Colonic mucosa (tissue), 4 donors: ENCODE data around the gene DEFB108B. TPM values are rescaled to one million over a fixed set of nuclear protein-coding genes. Genes with fewer than 3 reads are reported as not detected.
"Not testable (repeated sequence)": the region's sequence is repeated elsewhere in the genome, so short reads cannot be mapped to it uniquely, and the experiment has no call there.

Source experiments
- DNase-seq: peaks from one replicate; pipeline ENCODE4 v3.0.0-alpha.2; 2020
- H3K27ac ChIP-seq: fragments of 200-600 bp; one replicate; pipeline ENCODE4 v1.8.0; 2021
- H3K27me3 ChIP-seq: fragments of 200-600 bp; one replicate; pipeline ENCODE4 v1.8.0; 2021
- H3K36me3 ChIP-seq: fragments of 200-600 bp; one replicate; pipeline ENCODE4 v1.8.0; 2021
- H3K4me1 ChIP-seq: fragments of 200-600 bp; one replicate; pipeline ENCODE4 v1.8.0; 2021; ENCODE audit warnings: mild to moderate bottlenecking
- H3K4me3 ChIP-seq: fragments of 200-600 bp; one replicate; pipeline ENCODE4 v1.8.0; 2021
- H3K9ac ChIP-seq, 2 donors: one replicate each; pipeline ENCODE4 v1.7.0; 2013; ENCODE audit warnings: control low read depth in 2 of 2, low read depth in 2 of 2, low read length in 2 of 2
- H3K9me3 ChIP-seq: fragments of 200-600 bp; one replicate; pipeline ENCODE4 v1.8.0; 2021
- intact Hi-C: fragments of 100-400 bp; cut with DNase I; formaldehyde crosslinking; loops from one replicate; pipeline ENCODE4 v1.14.1; 2022
- total RNA-seq, 2 donors: library from RNA; stranded (reverse); fragmentation: NEBNext Ultra II Directional in 1 of 2; extraction: Animal tissue kit (Norgen Biotek cat#: 25700) in 1 of 2; gene quantifications; one replicate each; pipeline ENCODE4 v1.2.1, GENCODE V29; 2021
- TF ChIP-seq, protein P1 (sequence below): fragments of 200-600 bp; IDR thresholded peaks from one replicate; pipeline ENCODE4 v1.8.0; 2022; ENCODE audit warnings: antibody characterized with exemption, mild to moderate bottlenecking
- donor health status: healthy.
- donor health status: DM: no; HTN: no; CAD: no.
- donor health status: DM: no; HTN: no; CAD: no.

DEFB108B gene
- total RNA-seq, 2 donors from 2014 or later, result not detected

DNA sequence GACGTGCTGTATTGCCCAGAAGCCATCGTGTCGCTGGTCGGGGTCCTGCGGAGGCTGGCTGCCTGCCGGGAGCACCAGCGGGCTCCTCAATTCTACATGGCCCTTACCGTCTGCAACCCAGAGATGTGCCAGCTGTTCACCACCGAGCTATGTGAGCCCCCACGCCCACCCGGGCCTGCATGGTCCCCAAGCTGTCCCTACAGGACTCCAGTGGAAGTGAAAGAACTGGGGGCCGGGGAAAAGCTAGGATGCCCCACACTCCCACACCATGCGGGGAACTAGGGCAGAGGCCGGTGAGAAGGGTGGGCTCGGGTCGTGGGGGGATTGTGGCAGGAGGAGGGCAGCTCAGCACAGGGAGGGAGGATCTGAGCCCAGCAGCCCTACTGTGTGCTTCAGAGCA is 37.0 kb upstream of the DEFB108B start:
- H3K36me3 ChIP-seq, H3K27me3 ChIP-seq, H3K27ac ChIP-seq, H3K9ac ChIP-seq, H3K9me3 ChIP-seq, H3K4me3 ChIP-seq, H3K4me1 ChIP-seq, intact Hi-C loops, DNase-seq: not testable (repeated sequence)

DNA sequence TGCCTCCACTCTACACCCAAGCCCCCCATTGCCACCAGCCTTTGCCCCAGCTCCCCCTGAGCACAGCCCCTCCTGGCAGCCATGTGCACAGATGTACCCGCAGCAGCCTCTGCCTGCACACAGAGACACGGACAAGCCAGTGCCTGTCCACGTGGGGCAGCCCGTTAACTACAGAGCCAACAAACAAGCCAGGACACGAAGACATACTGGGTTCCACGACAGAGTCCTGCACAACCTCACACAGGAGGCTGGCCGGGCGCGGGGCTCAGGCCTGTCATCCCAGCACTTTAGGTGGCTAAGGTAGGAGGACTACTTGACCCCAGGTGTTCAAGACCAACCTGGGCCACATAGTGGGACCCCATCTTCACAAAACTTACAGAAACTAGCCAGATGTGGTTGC is 36.2 kb upstream of the DEFB108B start:
- H3K4me3 ChIP-seq, H3K4me1 ChIP-seq, H3K9me3 ChIP-seq, H3K36me3 ChIP-seq, DNase-seq, H3K27me3 ChIP-seq, H3K9ac ChIP-seq, intact Hi-C loops, H3K27ac ChIP-seq: not testable (repeated sequence)

DNA sequence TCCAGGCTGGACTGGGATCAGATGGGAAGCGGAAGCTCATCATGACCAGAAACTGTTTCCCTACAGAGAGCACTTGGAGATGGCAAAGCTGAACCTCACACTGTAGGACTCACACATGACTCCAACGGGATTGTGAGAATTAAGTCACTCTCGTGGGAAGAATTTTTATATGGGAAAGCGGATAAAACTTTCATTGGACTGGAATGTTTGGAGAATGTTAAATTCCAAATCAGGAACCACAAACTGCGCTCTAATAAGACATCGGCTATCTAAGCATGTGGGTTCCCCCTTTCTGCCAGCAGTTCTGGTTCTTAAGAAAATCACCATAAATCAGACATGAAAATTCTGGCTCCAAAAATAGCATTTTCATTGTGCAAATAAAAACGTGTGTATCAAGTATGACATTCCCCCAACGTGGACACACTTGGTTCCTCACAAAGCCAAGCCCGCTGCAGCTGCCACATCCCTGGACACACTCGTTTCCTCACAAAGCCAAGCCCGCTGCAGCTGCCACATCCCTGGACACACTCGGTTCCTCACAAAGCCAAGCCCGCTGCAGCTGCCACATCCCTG is 33.4 kb upstream of the DEFB108B start:
- H3K36me3 ChIP-seq, H3K9me3 ChIP-seq, H3K9ac ChIP-seq, H3K4me3 ChIP-seq, H3K27ac ChIP-seq, H3K4me1 ChIP-seq, intact Hi-C loops, H3K27me3 ChIP-seq, DNase-seq: not testable (repeated sequence)

DNA sequence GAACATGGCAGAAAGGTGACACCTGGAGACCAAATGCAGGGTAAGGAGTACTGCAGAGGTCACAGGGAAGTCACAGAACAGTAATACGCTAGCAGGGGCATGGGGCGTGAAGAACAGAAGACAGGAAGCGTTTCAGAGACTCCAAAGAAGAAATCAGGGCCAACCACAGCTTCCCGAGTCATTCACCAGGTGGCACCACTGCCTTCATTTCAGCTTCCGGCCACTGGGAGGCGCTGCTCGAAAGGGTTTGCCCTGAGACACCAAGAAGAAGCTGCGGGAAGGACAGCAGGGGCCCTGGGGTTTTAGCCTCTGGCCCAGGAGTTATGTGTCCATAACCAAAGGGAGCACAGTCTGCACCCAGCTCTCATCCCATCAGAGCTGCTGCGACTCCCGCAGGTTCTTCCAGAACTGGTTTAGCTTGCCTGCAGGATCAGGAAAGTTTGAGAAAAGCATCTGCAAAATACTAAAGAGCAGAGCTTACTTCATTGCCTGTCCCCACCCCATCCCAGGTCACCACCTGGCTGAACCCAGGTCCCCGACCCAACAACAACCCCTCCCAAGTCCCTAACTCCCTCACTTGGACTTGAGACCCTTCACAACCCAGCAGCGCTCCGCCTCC is 32.6 kb upstream of the DEFB108B start:
- H3K9me3 ChIP-seq, H3K4me1 ChIP-seq, H3K27me3 ChIP-seq, H3K4me3 ChIP-seq, H3K27ac ChIP-seq, H3K36me3 ChIP-seq, intact Hi-C loops, H3K9ac ChIP-seq: not testable (repeated sequence)
- peak; percentile 89 for DNase-seq
- TF ChIP-seq, protein P1, sequence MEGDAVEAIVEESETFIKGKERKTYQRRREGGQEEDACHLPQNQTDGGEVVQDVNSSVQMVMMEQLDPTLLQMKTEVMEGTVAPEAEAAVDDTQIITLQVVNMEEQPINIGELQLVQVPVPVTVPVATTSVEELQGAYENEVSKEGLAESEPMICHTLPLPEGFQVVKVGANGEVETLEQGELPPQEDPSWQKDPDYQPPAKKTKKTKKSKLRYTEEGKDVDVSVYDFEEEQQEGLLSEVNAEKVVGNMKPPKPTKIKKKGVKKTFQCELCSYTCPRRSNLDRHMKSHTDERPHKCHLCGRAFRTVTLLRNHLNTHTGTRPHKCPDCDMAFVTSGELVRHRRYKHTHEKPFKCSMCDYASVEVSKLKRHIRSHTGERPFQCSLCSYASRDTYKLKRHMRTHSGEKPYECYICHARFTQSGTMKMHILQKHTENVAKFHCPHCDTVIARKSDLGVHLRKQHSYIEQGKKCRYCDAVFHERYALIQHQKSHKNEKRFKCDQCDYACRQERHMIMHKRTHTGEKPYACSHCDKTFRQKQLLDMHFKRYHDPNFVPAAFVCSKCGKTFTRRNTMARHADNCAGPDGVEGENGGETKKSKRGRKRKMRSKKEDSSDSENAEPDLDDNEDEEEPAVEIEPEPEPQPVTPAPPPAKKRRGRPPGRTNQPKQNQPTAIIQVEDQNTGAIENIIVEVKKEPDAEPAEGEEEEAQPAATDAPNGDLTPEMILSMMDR, result peak; percentile 61

DNA sequence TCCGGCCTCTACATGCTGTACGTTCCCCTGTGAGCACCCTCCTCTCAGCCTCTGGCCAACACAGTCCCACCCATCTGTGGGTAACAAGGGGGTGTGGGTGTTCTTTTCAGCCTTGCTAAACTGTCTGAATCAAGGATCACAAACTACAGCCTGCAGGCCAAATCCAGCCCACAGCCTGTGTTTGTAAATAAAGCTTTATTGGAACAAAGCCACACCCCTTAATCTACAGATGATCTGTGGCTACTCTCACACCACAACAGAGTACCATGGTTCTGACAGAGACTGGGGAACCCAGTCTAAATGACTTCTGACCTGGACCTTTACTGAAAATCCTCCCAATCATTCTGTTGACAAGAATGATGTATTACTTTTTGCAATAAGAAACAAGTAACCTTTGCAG is 32.0 kb upstream of the DEFB108B start:
- H3K4me1 ChIP-seq, H3K36me3 ChIP-seq, H3K27me3 ChIP-seq, H3K4me3 ChIP-seq, DNase-seq, H3K9me3 ChIP-seq, H3K9ac ChIP-seq, H3K27ac ChIP-seq, intact Hi-C loops: not testable (repeated sequence)

DNA sequence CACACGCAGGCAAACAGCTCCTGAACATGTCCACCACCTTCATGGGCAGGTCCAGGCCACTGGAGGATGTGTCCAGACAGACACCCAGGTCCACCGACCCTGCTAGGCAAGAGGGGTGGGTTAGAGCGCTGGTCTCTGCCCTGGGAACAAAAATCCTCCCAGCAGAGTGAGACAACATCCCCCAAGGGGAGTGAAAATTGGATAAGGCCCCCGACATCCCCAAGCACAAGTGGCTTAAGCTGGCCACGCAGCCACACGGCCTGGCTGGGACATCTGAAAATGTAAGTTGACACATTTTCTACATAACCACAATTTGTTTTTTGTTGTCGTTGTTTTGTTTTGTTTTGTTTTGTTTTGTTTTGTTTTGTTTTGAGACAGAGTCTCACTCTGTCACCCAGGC is 30.1 kb upstream of the DEFB108B start:
- H3K27ac ChIP-seq, DNase-seq, intact Hi-C loops, H3K4me3 ChIP-seq, H3K27me3 ChIP-seq, H3K9ac ChIP-seq, H3K9me3 ChIP-seq, H3K4me1 ChIP-seq, H3K36me3 ChIP-seq: not testable (repeated sequence)

DNA sequence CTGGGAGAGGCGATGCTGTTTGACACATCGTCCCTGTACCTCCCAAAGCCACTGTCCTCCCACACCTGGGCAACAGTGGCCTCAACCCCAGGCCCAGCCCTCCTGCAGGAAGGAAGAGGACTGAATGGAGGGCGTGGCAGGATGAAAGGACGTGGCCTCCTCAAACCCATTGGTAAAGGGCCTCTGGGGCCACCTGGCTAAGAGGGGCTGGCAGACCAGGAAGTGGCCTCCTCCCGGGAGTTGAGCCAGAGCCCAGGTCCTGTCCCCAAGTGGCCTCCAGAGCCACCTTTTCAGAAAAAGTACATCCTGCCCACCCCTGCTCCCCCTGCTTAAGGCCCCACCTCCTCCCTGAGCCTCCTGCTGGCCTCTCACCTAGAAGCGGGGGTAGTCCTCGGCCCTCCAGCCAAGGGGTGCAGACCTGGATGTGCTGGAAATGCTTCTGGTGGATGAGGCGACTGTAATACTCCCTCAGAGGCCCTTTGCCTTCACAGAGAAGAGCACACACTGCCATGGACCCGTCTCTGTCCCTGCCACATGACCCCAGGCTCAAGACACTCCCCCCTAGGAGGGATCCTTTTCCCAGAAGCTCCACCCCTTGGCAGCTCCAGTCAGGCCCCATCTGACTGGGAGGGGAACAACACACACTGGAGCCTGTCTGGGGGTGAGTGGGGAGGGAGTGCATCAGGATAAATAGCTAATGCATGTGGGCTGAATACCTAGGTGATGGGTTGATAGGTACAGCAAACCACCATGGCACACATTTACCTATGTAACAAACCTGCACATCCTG is 28.6 kb upstream of the DEFB108B start:
- H3K4me3 ChIP-seq, H3K27me3 ChIP-seq, H3K36me3 ChIP-seq, H3K9ac ChIP-seq, DNase-seq, H3K9me3 ChIP-seq, intact Hi-C loops, H3K27ac ChIP-seq, H3K4me1 ChIP-seq: not testable (repeated sequence)

DNA sequence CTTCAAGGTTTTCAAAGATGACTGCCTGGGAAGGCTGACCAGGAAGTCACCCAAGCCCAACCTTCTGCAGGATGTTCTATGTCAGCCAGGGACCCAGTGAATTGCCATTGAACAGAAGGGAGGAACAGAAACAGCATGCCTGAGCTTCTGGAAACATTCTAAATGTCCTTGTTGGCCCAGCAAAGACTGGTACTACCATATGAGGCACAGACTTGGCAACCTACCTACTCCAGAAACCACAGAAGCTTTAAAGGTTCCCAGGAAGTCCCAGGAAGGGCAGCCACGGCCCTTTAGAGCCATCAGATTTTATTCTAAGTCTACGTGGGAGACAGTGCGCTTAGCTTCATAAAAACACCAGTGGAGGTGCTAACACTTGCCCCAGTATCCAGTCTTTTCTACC is 20.5 kb upstream of the DEFB108B start:
- H3K27ac ChIP-seq, H3K4me3 ChIP-seq, H3K36me3 ChIP-seq, intact Hi-C loops, H3K4me1 ChIP-seq, DNase-seq, H3K9ac ChIP-seq, H3K9me3 ChIP-seq, H3K27me3 ChIP-seq: not testable (repeated sequence)
